C4-2B (cell line): ENCODE data around the gene SLC25A18.

Experiments
- H3K27ac ChIP-seq: fragments of 450-650 bp; 2 replicates; pipeline ENCODE4 v1.5.1; 2017
- ZFX ChIP-seq: fragments of 450-650 bp; IDR thresholded peaks from 2 replicates; pipeline ENCODE4 v1.6.1; 2017
- TF ChIP-seq, protein P1 (sequence below): fragments of 450-650 bp; conservative IDR thresholded peaks from 2 replicates; pipeline ENCODE4 v1.5.1; 2017; ENCODE audit warnings: mild to moderate bottlenecking

Gene SLC25A18

DNA sequence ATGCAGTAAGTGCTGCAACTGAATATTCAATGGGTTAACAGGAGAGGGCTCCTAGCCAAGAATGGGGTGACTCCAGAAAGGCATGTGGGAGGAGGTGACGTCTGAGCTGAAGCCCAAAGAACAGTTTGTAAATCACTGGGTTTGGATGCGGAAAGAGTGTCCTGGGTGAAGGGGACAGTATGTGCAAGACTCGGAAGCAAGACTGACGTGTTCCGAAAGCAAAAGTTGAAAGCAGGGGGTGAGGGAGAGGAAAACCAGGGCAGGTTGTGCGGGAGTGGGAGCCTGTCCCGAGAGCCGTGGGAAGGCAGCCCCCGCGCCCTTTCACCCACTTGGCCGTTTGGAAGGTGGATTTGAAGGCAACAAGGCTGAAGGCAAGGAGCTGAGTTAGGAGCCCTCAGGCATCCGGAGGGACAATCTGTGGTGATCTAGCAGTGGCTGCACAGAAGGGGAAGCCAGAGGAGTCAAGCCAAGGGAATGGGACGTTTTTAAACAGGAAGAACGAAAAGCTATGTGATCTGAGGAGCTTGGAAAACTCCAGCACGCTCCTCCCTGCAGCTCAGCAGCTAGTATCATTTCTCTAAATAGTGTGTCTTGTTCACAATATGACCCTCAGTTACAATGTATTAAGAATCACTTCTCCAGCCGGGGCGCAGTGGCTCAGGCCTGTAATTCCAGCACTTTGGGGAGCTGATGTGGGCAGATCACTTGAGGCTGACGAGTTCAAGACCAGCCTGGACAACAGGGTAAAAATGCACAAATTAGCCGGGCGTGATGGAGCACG, 7.7 kb downstream of the SLC25A18 start:
- no peak overlapping the region for H3K27ac ChIP-seq
- TF ChIP-seq, protein P1, sequence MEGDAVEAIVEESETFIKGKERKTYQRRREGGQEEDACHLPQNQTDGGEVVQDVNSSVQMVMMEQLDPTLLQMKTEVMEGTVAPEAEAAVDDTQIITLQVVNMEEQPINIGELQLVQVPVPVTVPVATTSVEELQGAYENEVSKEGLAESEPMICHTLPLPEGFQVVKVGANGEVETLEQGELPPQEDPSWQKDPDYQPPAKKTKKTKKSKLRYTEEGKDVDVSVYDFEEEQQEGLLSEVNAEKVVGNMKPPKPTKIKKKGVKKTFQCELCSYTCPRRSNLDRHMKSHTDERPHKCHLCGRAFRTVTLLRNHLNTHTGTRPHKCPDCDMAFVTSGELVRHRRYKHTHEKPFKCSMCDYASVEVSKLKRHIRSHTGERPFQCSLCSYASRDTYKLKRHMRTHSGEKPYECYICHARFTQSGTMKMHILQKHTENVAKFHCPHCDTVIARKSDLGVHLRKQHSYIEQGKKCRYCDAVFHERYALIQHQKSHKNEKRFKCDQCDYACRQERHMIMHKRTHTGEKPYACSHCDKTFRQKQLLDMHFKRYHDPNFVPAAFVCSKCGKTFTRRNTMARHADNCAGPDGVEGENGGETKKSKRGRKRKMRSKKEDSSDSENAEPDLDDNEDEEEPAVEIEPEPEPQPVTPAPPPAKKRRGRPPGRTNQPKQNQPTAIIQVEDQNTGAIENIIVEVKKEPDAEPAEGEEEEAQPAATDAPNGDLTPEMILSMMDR = no peak
- no peak for TF ChIP-seq ZFX

DNA sequence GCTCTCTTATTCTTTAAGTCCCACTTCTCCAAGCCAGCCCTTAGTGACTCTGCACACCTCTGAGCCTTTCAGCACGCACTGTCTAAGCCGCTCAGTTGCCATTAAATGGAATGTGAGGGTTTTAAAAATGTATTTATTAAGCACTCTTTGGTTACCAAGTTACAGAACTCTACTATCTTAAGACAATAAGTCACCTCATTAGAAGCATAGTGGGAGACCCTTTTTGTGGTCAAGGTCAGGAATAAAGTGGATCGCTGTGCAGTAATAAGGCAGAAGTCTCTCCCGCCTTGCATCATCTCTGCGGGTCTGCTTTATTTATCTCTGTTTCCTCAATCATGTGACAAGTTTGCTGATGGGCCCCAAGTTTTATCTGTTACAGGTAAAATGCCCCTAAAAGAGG, 11.9 kb downstream of the SLC25A18 start:
- no peak overlapping the region for H3K27ac ChIP-seq
- TF ChIP-seq, protein P1 = no peak
- TF ChIP-seq ZFX = no peak

DNA sequence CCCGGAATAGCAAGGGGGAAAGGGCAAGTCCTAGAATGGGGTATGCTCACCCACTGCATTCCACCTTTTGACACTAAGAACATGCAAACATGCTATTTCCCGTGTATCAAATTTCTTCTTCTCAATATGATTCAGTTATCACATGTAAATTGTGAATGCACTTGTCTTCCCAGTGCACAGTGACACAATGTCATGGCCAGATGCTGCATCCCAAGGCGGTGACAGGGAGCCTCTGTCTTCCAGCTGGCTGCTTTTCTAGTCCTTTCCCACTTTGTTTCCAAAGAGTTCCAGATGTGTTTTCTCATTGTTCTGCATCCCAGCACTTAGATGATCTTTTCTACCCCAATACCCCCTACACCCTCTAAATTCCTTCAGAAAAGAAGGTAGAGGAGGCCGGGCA, 12.4 kb downstream of the SLC25A18 start:
- no peak overlapping the region for H3K27ac ChIP-seq
- TF ChIP-seq, protein P1 = no peak
- no peak for TF ChIP-seq ZFX

DNA sequence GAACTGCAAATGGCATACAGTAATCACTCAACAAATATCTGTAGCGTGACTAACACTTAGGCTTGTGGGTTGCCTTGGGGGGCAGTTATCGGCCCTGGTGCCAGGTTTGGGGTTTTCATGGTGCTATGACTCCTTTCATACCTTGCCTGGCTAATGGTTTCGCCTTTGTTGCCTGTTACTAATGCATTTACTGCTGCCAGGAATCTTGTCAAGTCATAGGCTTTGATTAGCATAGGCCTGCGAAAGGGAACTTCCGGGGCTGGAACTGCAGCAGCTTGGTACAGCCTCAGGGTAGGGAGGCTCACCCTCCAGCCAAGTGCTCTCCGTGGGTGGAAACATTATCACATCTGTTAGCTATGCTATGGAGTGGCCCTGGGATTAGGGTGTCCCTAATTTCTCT, 13.2 kb downstream of the SLC25A18 start:
- TF ChIP-seq, protein P1 = no peak
- TF ChIP-seq ZFX = no peak
- no peak overlapping the region for H3K27ac ChIP-seq

DNA sequence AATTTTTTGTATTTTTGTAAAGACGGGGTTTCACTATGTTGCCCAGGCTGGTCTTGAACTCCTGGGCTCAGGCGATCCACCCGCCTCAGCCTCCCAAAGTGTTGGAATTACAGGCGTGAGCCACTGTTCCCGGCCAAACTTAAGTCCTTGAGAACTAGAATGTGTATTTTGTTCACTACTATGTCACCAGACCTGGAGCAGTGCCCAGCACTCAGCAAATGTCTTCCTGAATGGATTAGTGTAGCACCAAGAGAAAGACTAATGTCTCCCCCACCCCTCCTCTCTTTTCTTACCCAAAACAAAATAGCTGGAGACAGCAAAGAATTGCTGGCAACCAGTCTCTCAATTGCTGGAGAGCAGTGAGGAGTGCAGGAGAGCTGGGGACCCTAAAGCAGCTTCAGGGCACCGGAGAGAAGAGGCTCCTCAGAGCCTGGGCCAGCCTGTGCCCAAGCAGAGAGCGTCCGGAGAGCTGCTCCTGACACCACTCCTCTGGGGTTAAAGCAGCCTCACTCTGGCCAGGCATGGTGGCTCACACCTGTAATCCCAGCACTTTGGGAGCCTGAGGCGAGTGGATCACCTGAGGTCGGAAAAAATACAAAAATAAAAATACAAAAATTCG, 14.9 kb downstream of the SLC25A18 start:
- no peak overlapping the region; the same call in 1 of the 2 replicates for H3K27ac ChIP-seq
- TF ChIP-seq ZFX = no peak
- TF ChIP-seq, protein P1 = no peak

DNA sequence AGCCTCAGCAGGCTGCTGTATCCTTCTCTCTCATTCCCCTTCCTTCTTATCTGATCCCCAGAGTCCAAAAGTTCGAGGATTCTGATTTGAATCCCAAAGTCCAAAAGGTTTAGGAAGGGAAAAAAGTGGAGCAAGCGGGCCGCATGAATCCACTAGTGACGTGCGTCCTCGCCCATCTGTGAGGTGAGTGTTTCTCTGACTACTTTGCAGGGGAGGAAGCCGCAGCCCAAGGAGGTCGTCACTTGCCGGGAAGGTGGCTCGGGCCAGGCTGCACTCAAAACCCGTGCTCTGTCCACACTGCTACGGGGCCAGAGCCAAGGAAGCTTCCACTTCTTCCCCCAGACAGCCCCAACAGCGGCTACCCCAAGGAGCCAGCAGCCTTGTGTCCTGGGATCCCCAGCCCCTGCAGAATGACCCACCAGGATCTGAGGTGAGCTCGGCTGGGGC, 16.3 kb downstream of the SLC25A18 start:
- TF ChIP-seq, protein P1 = no peak
- TF ChIP-seq ZFX = no peak
- H3K27ac ChIP-seq = no peak overlapping the region

GRCh38 chr22:17580441-17581031, 17.2 kb downstream of the SLC25A18 start:
- no peak for TF ChIP-seq ZFX
- TF ChIP-seq, protein P1 = no peak
- no peak overlapping the region for H3K27ac ChIP-seq
